ENCODE measurements around the gene TRIP4. TPM values are rescaled to one million over a fixed set of nuclear protein-coding genes. Genes with fewer than 3 reads are reported as not detected.

Gene TRIP4
- total RNA-seq, 1 experiment from 2014 or later = 12.9 TPM

GRCh38 chr15:64444836-64445235 lies 57.2 kb downstream of the TRIP4 start:
- CTCF ChIA-PET = no interaction called here

GRCh38 chr15:64447536-64448315 lies 60.1 kb downstream of the TRIP4 start:
- no peak overlapping the region for H3K27ac Mint-ChIP-seq
- H3K4me1 Mint-ChIP-seq = no peaks in the 10 kb centered on the region
- no peak for DNase-seq (ENCODE audit: low spot score)
- no peak overlapping the region for H3K4me3 Mint-ChIP-seq
- 0 out of 2 replicates have a peak, but pooled peaks cover 2% of the 10 kb centered on the region for H3K36me3 Mint-ChIP-seq
- H3K27me3 Mint-ChIP-seq (ENCODE audit: low read depth) = no peaks in the 10 kb centered on the region
- no peak for ATAC-seq
- H3K9me3 Mint-ChIP-seq = no peaks in the 10 kb centered on the region
- ChIA-PET CTCF (no interaction called here), POLR2A (no interaction called here)
- TF ChIP-seq ZNF281 (CRISPR knock-in tag; IDR thresholded peaks at IDR 0.05) (no peak), ZNF138 (CRISPR knock-in tag; conservative IDR thresholded peaks at IDR 0.05) (no peak), IRF2 (CRISPR knock-in tag; IDR thresholded peaks at IDR 0.05; ENCODE audit: borderline replicate concordance, low read depth) (no peak), NR3C1 (CRISPR knock-in tag; conservative IDR thresholded peaks at IDR 0.05; ENCODE audit: low read depth) (no peak), ZBTB43 (CRISPR knock-in tag; IDR thresholded peaks at IDR 0.05) (no peak), JUN (CRISPR knock-in tag; IDR thresholded peaks at IDR 0.05) (no peak), ATF3 (CRISPR knock-in tag; conservative IDR thresholded peaks at IDR 0.05) (no peak), FOXK1 (CRISPR knock-in tag; IDR thresholded peaks at IDR 0.05) (no peak)

More at GRCh38 chr15:64444836-64445235, 57.2 kb downstream of the TRIP4 start:
- no peak overlapping the region for H3K4me3 Mint-ChIP-seq
- H3K27ac Mint-ChIP-seq = no peak overlapping the region
- POLR2A ChIA-PET = no interaction called here
- no peaks in the 10 kb centered on the region for H3K27me3 Mint-ChIP-seq (ENCODE audit: low read depth)
- ATAC-seq (no peak), DNase-seq (ENCODE audit: low spot score) (no peak)
- no peaks in the 10 kb centered on the region for H3K4me1 Mint-ChIP-seq
- H3K9me3 Mint-ChIP-seq = no peaks in the 10 kb centered on the region
- TF ChIP-seq TP53 (CRISPR knock-in tag; IDR thresholded peaks at IDR 0.05) (no peak), E2F4 (CRISPR knock-in tag; IDR thresholded peaks at IDR 0.05; ENCODE audit: borderline replicate concordance, low read depth) (no peak), ATF1 (CRISPR knock-in tag; IDR thresholded peaks at IDR 0.05) (no peak), FOXJ3 (CRISPR knock-in tag; IDR thresholded peaks at IDR 0.05; ENCODE audit: borderline replicate concordance) (no peak), SP1 (CRISPR knock-in tag; conservative IDR thresholded peaks at IDR 0.05) (no peak), FOXK1 (CRISPR knock-in tag; IDR thresholded peaks at IDR 0.05) (no peak), STAT6 (CRISPR knock-in tag; conservative IDR thresholded peaks at IDR 0.05; ENCODE audit: low read depth) (no peak), ZNF416 (CRISPR knock-in tag; IDR thresholded peaks at IDR 0.05) (no peak), ZNF671 (CRISPR knock-in tag; IDR thresholded peaks at IDR 0.05) (no peak), PRDM15 (CRISPR knock-in tag; IDR thresholded peaks at IDR 0.05) (no peak), ELF4 (CRISPR knock-in tag; IDR thresholded peaks at IDR 0.05; ENCODE audit: low read depth) (no peak)
- H3K36me3 Mint-ChIP-seq = 0 out of 2 replicates have a peak, but pooled peaks cover 2% of the 10 kb centered on the region
